ENCODE data around the gene USP2. TPM values are rescaled to one million over a fixed set of nuclear protein-coding genes. Genes with fewer than 3 reads are reported as not detected.

The USP2 gene
- total RNA-seq, 2 experiments from 2014 or later, result 10.6 to 24.5 TPM

- H3K79me2 ChIP-seq (ENCODE audit: insufficient read depth, low read depth, low read length), result no peaks in the 10 kb centered on the region; the same call in 1 of the 2 replicates
- POLR2A ChIA-PET, result no interaction called here
- TF ChIP-seq CTCF (conservative IDR thresholded peaks at IDR 0.05; ENCODE audit: low read length), result peak; percentile 39; the same call in 1 of the 2 replicates
- no peak for TF ChIP-seq EZH2phosphoT487 (IDR thresholded peaks at IDR 0.05; ENCODE audit: borderline replicate concordance, low read depth, low read length)
These were observed 12.2 kb downstream of the USP2 start for GRCh38 chr11:119369132-119369925.

GRCh38 chr11:119368121-119369034, 13.1 kb downstream of the USP2 start:
- no peaks in the 10 kb centered on the region for H3K9me2 ChIP-seq (ENCODE audit: insufficient read depth, low read length)
- peak overlapping the region; percentile 61 for H3K4me2 ChIP-seq (ENCODE audit: low read length)
- H2AFZ ChIP-seq (ENCODE audit: low read length), result no peak overlapping the region
- no peak for TF ChIP-seq CTCF (conservative IDR thresholded peaks at IDR 0.05; ENCODE audit: low read length)
- no peak for TF ChIP-seq EZH2phosphoT487 (IDR thresholded peaks at IDR 0.05; ENCODE audit: borderline replicate concordance, low read depth, low read length)
- intact Hi-C loops (cut with micrococcal nuclease; ENCODE audit: unreplicated experiment), result no loop called here
- H3K36me3 ChIP-seq (ENCODE audit: insufficient read depth, low read length), result no peaks in the 10 kb centered on the region
- peaks cover 85% of the 10 kb centered on the region for H3K4me1 ChIP-seq (ENCODE audit: insufficient read depth, low read length, poor library complexity, severe bottlenecking)
- DNase-seq (ENCODE audit: low spot score), result no peak
- peak overlapping the region; percentile 20 for H3K4me3 ChIP-seq (ENCODE audit: low read depth, low read length, poor library complexity, severe bottlenecking)
- ChIA-PET POLR2A (interaction anchor here (0.6 to 1.5 kb wide), 4 partner anchors 8 to 314 kb away, joined by 3 to 6 read pairs (median 4); no protein-coding TSS in a partner anchor), CTCF (ENCODE audit: unreplicated experiment) (interaction anchor here (0.6 to 1.3 kb wide), 2 partner anchors 10 to 12 kb away, joined by 4 read pairs; no protein-coding TSS in a partner anchor)
- no TSS peak for BruUV-seq (replicated peaks)
- H3K79me2 ChIP-seq (ENCODE audit: insufficient read depth, low read depth, low read length), result peaks cover 4% of the 10 kb centered on the region
- no peaks in the 10 kb centered on the region for H4K20me1 ChIP-seq (ENCODE audit: insufficient read depth, low read length)
- H3K9me3 ChIP-seq (ENCODE audit: low read length), result no peaks in the 10 kb centered on the region
- H3K27ac ChIP-seq (ENCODE audit: low read depth, low read length, poor library complexity, severe bottlenecking), result peak overlapping the region; percentile 52

More at GRCh38 chr11:119369132-119369925, 12.2 kb downstream of the USP2 start:
- Histone ChIP-seq H3K9me2 (ENCODE audit: insufficient read depth, low read length) (no peaks in the 10 kb centered on the region), H2AFZ (ENCODE audit: low read length) (no peak overlapping the region), H3K4me1 (ENCODE audit: insufficient read depth, low read length, poor library complexity, severe bottlenecking) (peaks cover 93% of the 10 kb centered on the region), H3K4me2 (ENCODE audit: low read length) (peak overlapping the region; percentile 61), H3K36me3 (ENCODE audit: insufficient read depth, low read length) (no peaks in the 10 kb centered on the region), H3K27ac (ENCODE audit: low read depth, low read length, poor library complexity, severe bottlenecking) (peak overlapping the region; percentile 52), H3K4me3 (ENCODE audit: low read depth, low read length, poor library complexity, severe bottlenecking) (no peak overlapping the region), H3K9me3 (ENCODE audit: low read length) (no peaks in the 10 kb centered on the region), H4K20me1 (ENCODE audit: insufficient read depth, low read length) (no peaks in the 10 kb centered on the region)
- DNase-seq (ENCODE audit: low spot score), result peak; percentile 34
- no TSS peak for BruUV-seq (replicated peaks)
- intact Hi-C loops (cut with micrococcal nuclease; ENCODE audit: unreplicated experiment), result no loop called here
- CTCF ChIA-PET (ENCODE audit: unreplicated experiment), result interaction anchor here (0.6 to 1.3 kb wide), 4 partner anchors 11 to 359 kb away, joined by 4 to 5 read pairs (median 4); no protein-coding TSS in a partner anchor

Data from OCI-LY7 (cell line).